ENCODE measurements around the gene STK38L. TPM values are rescaled to one million over a fixed set of nuclear protein-coding genes. Genes with fewer than 3 reads are reported as not detected.

STK38L gene
- total and polyA plus RNA-seq, 10 donors, result 6.4 to 39.8 (median 26.3) TPM

- DNase-seq, result no peak
- TF ChIP-seq CTCF (IDR thresholded peaks at IDR 0.05 in 8 of 11, conservative IDR thresholded peaks at IDR 0.05 in 3 of 11) (no peak), POLR2A (IDR thresholded peaks at IDR 0.05) (no peak), POLR2AphosphoS5 (IDR thresholded peaks at IDR 0.05) (no peak)
- no peaks in the 10 kb centered on the region for H3K4me1 ChIP-seq
- no peaks in the 10 kb centered on the region for H3K27me3 ChIP-seq (replicated peaks in 1 of 7)
- H3K4me3 ChIP-seq, result no peak overlapping the region
- H3K27ac ChIP-seq, result no peak overlapping the region
- peaks cover 0 to 18% (median 12%) of the 10 kb centered on the region in 8 donors for H3K9me3 ChIP-seq
- H3K36me3 ChIP-seq, result no peaks in the 10 kb centered on the region
- intact Hi-C loops (cut with DNase I; ENCODE audit: low total_unique reads), result no loop called here
Observed at GRCh38 chr12:27209257-27209910, 34.7 kb upstream of the STK38L start.

- no peaks in the 10 kb centered on the region for H3K27me3 ChIP-seq (replicated peaks in 1 of 7)
- intact Hi-C loops (cut with DNase I; ENCODE audit: low total_unique reads), result no loop called here
- no peak for TF ChIP-seq POLR2AphosphoS5 (IDR thresholded peaks at IDR 0.05)
- no peak for TF ChIP-seq CTCF (IDR thresholded peaks at IDR 0.05 in 8 of 11, conservative IDR thresholded peaks at IDR 0.05 in 3 of 11)
- no peak for TF ChIP-seq POLR2A (IDR thresholded peaks at IDR 0.05)
- WGBS, 5 donors, result 91 to 97% (median 96%) methylated on average over 2 of the region's 2 CpGs
- H3K4me1 ChIP-seq, result no peaks in the 10 kb centered on the region
- no peak overlapping the region for H3K4me3 ChIP-seq
- no peak overlapping the region for H3K27ac ChIP-seq
- H3K36me3 ChIP-seq, result no peaks in the 10 kb centered on the region
- no peak for DNase-seq
- peaks cover 0 to 18% (median 12%) of the 10 kb centered on the region in 8 donors for H3K9me3 ChIP-seq
Observed at GRCh38 chr12:27210187-27210586, 33.9 kb upstream of the STK38L start.

GRCh38 chr12:27212861-27213260 lies 31.2 kb upstream of the STK38L start:
- Histone ChIP-seq H3K9me3 (peaks cover 0 to 18% (median 12%) of the 10 kb centered on the region in 8 donors), H3K27me3 (replicated peaks in 1 of 7) (no peaks in the 10 kb centered on the region), H3K36me3 (no peaks in the 10 kb centered on the region), H3K27ac (no peak overlapping the region), H3K4me3 (no peak overlapping the region), H3K4me1 (no peaks in the 10 kb centered on the region)
- TF ChIP-seq POLR2A (IDR thresholded peaks at IDR 0.05) (no peak), POLR2AphosphoS5 (IDR thresholded peaks at IDR 0.05) (no peak), CTCF (IDR thresholded peaks at IDR 0.05 in 8 of 11, conservative IDR thresholded peaks at IDR 0.05 in 3 of 11) (no peak)
- no peak for DNase-seq
- 94 to 100% (median 98%) methylated on average over 1 of the region's 1 CpG for WGBS, 5 donors
- intact Hi-C loops (cut with DNase I; ENCODE audit: low total_unique reads), result no loop called here

- no peak for DNase-seq
- intact Hi-C loops (cut with DNase I; ENCODE audit: low total_unique reads), result no loop called here
Observed at GRCh38 chr12:27213304-27213703, 30.8 kb upstream of the STK38L start.

More at GRCh38 chr12:27213304-27213703, 30.8 kb upstream of the STK38L start:
- H3K27ac ChIP-seq, result no peak overlapping the region
- TF ChIP-seq CTCF (IDR thresholded peaks at IDR 0.05 in 8 of 11, conservative IDR thresholded peaks at IDR 0.05 in 3 of 11), result no peak
- no peak for TF ChIP-seq POLR2AphosphoS5 (IDR thresholded peaks at IDR 0.05)
- TF ChIP-seq POLR2A (IDR thresholded peaks at IDR 0.05), result no peak
- H3K36me3 ChIP-seq, result no peaks in the 10 kb centered on the region
- H3K27me3 ChIP-seq (replicated peaks in 1 of 7), result no peaks in the 10 kb centered on the region
- no peak overlapping the region for H3K4me3 ChIP-seq
- H3K9me3 ChIP-seq, result peaks cover 0 to 18% (median 12%) of the 10 kb centered on the region in 8 donors
- no peaks in the 10 kb centered on the region for H3K4me1 ChIP-seq
- WGBS, 5 donors, result 82 to 97% (median 91%) methylated on average over 2 of the region's 2 CpGs

Data from spleen (tissue), 11 donors.